Activated T-cell treated with anti-CD3 and anti-CD28 coated beads, Interleukin-2, amount 50 U/mL, for 24 hours (primary cell): ENCODE data around the gene DCAF15.
A peak's percentile ranks its signal among the peaks of the same experiment; 100 is the strongest.

ENCODE experiments used
- DNase-seq: peaks from one replicate; pipeline ENCODE4 v3.0.0-alpha.2; 2020
- H3K27ac Mint-ChIP-seq: 2 replicates; pipeline ENCODE4 v1.8.0; 2020; ENCODE audit warnings: mild to moderate bottlenecking, mixed read lengths
- H3K27me3 Mint-ChIP-seq: 2 replicates; pipeline ENCODE4 v1.8.0; 2020; ENCODE audit warnings: mixed read lengths
- H3K36me3 Mint-ChIP-seq: 2 replicates; pipeline ENCODE4 v1.8.0; 2020; ENCODE audit warnings: low read depth, mixed read lengths
- H3K4me1 Mint-ChIP-seq: 2 replicates; pipeline ENCODE4 v1.8.0; 2020; ENCODE audit warnings: low read depth, mixed read lengths
- H3K4me3 Mint-ChIP-seq: 2 replicates; pipeline ENCODE4 v1.8.0; 2020; ENCODE audit warnings: mild to moderate bottlenecking, moderate library complexity, mixed read lengths
- H3K9me3 Mint-ChIP-seq: 2 replicates; pipeline ENCODE4 v1.8.0; 2020; ENCODE audit warnings: mixed read lengths

DCAF15 gene, protein sequence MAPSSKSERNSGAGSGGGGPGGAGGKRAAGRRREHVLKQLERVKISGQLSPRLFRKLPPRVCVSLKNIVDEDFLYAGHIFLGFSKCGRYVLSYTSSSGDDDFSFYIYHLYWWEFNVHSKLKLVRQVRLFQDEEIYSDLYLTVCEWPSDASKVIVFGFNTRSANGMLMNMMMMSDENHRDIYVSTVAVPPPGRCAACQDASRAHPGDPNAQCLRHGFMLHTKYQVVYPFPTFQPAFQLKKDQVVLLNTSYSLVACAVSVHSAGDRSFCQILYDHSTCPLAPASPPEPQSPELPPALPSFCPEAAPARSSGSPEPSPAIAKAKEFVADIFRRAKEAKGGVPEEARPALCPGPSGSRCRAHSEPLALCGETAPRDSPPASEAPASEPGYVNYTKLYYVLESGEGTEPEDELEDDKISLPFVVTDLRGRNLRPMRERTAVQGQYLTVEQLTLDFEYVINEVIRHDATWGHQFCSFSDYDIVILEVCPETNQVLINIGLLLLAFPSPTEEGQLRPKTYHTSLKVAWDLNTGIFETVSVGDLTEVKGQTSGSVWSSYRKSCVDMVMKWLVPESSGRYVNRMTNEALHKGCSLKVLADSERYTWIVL

DNA sequence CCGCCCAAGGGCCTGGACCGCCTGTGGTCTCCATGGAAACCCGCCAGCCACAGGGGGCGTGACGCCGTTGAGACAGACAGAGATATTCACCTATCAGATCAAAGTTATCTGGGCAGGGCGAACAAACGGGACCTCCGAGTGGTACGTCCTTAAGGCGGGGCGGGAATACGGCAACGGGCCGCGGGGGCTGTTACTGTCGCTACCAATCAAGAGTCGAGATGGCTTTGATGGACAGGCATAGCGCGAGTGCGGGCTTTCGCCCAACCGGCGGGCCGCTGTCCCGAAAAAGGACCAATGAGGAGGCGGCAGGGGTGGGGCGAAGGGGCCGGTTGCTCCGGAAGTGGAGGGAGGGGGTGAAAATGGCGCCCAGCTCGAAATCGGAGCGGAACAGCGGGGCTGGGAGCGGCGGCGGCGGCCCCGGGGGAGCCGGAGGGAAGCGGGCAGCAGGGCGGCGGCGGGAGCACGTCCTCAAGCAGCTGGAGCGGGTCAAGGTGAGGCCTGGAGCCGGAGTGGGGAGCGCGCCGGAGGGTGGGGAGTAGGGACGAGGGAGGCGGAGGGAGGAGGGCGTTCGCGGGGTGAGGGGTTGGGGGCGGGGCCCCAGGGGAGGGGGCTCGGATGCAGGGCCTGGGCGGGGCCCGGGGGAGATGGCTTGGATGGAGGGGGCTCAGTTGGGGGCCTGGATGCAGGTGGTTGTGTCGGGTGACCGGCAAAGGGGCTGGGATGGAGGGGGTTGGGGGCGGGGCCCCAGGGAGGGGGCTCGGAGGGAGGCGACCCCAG, at the start of gene DCAF15:
DCAF15 (plus strand) TSS at position 356 of the 777 bp plus-strand sequence; CDS start at position 360, 4 bp downstream.
- Mint-ChIP-seq H3K4me3 (peak within 1 kb of the TSS; percentile 94), H3K27ac (peak within 1 kb of the TSS; percentile 94), H3K27me3 (no peaks in the 10 kb centered on the region), H3K4me1 (peaks cover 22% of the 10 kb centered on the region), H3K9me3 (no peaks in the 10 kb centered on the region), H3K36me3 (peaks cover 37% of the 10 kb centered on the region)
- DNase-seq: peak; percentile 96

DNA sequence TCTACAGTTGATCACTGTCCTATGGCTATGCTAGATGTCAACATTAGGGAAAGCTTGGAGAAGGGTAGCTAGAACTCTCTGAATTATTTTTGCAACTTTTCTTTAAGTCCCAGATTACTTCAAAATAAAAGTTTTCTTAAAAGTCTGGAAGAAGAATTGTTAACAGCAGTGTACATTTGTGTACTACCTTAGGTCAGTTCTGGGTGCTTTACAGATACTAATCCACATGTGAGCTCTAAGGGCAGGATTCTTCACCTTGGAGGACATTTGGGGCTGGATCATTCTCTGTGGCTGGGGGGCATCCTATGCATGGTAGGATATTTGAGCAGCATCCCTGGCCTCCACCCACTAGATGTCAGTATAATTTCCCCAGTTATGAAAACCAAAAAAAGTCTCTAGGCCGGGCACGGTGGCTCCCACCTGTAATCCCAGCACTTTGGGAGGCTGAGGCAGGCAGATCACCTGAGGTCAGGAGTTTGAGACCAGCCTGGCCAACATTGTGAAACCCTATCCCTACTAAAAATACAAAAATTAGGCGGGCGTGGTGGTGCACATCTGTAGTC, 49.2 kb upstream of the DCAF15 start:
- H3K36me3 Mint-ChIP-seq: peaks cover 3% of the 10 kb centered on the region
- DNase-seq: peak; percentile 49
- no peaks in the 10 kb centered on the region for H3K27me3 Mint-ChIP-seq
- H3K4me3 Mint-ChIP-seq: no peak overlapping the region
- H3K27ac Mint-ChIP-seq: peak overlapping the region; percentile 22
- peaks cover 3% of the 10 kb centered on the region for H3K9me3 Mint-ChIP-seq
- peaks cover 23% of the 10 kb centered on the region for H3K4me1 Mint-ChIP-seq

DNA sequence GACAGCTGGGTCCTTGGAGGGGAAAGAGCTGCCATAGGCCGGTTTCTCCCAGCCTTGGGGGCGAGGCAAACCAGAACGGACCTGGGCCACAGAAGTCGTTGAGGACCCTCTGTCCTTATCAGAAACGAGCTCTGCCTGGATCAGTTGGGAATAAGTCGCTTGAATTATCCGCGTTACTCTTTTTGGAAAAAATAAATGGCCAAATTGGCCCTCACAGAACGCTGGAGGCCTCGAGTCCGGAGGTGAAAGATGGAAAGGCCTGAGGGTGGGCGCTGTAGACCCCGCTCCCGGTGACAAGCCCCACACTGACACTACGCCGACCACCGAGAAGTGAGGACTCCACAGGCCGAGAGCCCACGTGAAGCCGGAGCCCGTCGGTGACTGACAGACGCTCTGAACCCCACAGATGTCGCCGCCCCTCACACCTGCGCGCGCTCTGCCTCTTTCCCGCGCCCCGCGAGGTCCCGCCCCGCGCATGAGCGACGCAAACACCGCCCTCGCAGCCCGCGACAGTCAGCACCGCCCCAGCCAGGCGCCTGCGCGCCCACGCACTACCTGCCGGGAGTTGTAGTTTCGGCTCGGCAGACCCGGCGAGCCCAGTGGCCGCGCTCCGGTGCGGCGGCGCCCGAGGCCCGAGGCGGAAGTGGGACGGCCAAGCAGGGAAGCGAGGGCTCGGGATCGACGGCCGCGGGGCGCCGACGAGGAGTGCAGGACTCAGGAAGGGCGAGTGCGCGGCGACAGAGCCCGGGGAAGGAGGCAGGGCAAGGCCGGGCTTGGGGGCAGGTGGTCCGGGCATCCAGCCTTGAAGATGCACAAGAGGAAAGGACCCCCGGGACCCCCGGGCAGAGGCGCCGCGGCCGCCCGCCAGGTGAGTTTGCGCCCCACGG, 46.4 kb upstream of the DCAF15 start, which contains the start of the genes BRME1 and CC2D1A:
BRME1 (minus strand) TSS at position 484 of the 887 bp plus-strand sequence. CDS start 1,225 bp downstream, outside the sequence.
CC2D1A (plus strand) TSS at position 568 of the 887 bp plus-strand sequence; CDS start at position 809, 241 bp downstream.
- Mint-ChIP-seq H3K27ac (peak within 1 kb of the TSS; percentile 91), H3K27me3 (no peaks in the 10 kb centered on the region), H3K4me1 (peaks cover 23% of the 10 kb centered on the region), H3K9me3 (peaks cover 3% of the 10 kb centered on the region), H3K36me3 (peaks cover 14% of the 10 kb centered on the region), H3K4me3 (peak within 1 kb of the TSS; percentile 84)
- DNase-seq: peak; percentile 97

DNA sequence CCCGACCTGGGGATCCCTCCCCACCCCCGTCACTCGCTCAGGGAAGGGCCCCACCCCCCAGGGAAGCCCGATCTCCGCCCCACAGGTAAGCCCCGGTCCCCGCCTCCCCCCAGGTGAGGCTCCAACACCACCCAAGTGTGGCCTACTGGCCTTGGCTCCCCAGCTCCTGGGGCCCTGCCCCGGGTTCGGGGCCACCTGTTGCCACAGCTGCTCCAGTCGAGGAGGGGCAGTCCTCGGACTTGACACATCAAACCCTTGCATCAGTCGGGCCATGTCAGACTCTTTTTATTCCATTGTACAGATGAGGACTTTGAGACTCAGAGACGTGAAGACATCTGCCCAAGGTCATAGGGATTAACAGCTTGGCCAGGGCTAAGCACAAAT, 45.8 kb upstream of the DCAF15 start:
- Mint-ChIP-seq H3K4me1 (peaks cover 23% of the 10 kb centered on the region), H3K27ac (peak overlapping the region; percentile 76), H3K4me3 (peak overlapping the region; percentile 84), H3K9me3 (peaks cover 3% of the 10 kb centered on the region), H3K27me3 (no peaks in the 10 kb centered on the region), H3K36me3 (peaks cover 20% of the 10 kb centered on the region)
- no peak for DNase-seq

DNA sequence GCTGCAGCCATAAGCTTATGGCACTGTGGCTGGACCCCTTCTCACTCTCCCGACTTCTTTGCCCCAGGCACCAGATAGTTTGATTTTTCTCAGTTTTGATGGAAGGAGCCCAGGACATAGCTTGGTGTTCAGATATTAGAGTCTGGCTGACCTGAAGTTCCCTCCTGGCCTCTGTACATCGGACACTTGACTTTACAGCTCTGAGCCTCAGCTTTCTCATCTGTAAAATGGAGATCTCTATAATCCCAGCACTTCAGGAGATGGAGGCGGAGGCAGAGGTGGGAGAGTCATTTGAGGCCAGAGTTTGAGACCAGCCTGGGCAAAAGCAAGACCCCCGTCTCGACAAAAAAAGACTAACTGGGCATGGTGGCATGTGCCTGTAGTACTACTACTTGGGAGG, 45.4 kb upstream of the DCAF15 start:
- Mint-ChIP-seq H3K27me3 (no peaks in the 10 kb centered on the region), H3K4me1 (peaks cover 23% of the 10 kb centered on the region), H3K36me3 (peaks cover 22% of the 10 kb centered on the region), H3K4me3 (peak overlapping the region; percentile 84), H3K27ac (peak overlapping the region; percentile 76), H3K9me3 (peaks cover 3% of the 10 kb centered on the region)
- no peak for DNase-seq

DNA sequence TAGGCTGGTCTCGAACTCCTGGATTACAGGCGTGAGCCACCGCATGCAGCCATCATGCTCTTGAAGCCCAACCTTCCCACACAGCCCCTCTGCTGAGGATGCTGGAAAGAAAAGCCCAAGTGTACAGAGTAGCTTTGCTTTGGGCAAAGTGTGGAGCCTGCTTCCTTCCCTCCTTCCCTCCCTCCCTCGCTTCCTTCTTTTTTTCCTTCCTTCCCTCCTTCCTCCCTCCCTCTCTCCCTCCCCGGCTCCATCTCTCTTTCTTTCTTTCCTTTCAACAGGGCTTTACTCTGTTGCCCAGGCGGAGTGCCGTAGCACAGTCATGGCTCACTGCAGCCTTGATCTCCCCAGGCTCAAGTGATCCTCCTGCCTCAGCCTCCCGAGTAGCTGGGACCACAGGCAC, 43.6 kb upstream of the DCAF15 start:
- Mint-ChIP-seq H3K36me3 (peaks cover 38% of the 10 kb centered on the region), H3K4me1 (peaks cover 19% of the 10 kb centered on the region), H3K4me3 (no peak overlapping the region), H3K27ac (no peak overlapping the region), H3K27me3 (no peaks in the 10 kb centered on the region), H3K9me3 (peaks cover 3% of the 10 kb centered on the region)
- no peak for DNase-seq

DNA sequence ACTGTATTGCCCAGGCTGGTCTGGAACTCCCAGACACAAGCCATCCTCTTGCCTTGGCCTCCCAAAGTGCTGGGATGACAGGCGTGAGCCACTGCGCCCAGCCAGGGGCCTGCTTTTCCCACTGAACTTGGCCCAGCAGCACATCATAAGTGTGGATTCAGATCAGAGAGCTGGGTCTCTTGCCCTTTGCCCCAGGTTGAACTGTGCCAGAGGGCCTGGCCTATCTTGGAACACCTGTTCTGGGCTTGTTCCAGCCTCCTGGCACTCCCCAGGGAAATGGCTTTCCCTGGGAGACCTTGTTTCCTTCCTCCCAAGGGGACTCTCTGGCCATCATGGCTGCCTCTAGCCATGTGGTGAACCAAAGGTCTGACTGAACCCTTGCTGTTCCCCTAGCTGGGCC, 42.9 kb upstream of the DCAF15 start:
- Mint-ChIP-seq H3K27ac (no peak overlapping the region), H3K4me1 (peaks cover 19% of the 10 kb centered on the region), H3K36me3 (peaks cover 44% of the 10 kb centered on the region), H3K9me3 (peaks cover 3% of the 10 kb centered on the region), H3K4me3 (no peak overlapping the region), H3K27me3 (no peaks in the 10 kb centered on the region)
- DNase-seq: no peak

DNA sequence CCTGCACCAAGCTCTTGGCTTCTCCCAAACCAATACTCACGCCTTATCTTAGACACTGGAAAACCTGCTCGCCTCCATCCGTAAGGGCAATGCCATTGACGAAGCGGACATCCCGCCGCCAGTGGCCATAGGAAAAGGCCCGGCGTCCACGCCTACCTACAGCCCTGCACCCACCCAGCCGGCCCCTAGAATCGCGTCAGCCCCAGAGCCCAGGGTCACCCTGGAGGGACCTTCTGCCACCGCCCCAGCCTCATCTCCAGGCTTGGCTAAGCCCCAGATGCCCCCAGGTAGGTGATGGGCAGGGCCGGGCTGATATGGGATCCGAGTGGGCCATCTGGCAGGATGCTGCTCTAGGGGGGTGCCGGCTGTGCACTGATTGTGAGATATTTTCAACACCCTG, 39.0 kb upstream of the DCAF15 start:
- Mint-ChIP-seq H3K4me3 (no peak overlapping the region), H3K27ac (no peak overlapping the region)

DNA sequence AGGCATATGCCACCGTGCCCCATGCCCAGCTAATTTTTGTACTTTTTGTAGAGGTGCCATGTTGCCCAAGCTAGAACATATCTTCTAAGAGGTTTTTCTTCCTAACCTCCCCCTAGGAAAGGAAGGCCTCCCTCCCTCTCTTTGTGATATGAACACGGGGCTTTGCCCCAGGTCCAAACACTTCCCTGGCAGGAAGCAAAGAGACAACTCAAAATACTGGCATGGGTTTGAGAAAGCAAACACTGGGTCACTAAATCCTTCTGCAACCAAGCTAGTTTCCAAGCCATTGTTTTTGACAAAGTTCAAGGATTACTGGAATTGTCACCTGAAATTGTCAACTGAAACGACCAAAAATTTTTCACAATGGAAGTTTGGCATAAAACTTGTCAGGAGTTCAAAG, 37.5 kb upstream of the DCAF15 start:
- no peak overlapping the region for H3K4me3 Mint-ChIP-seq
- no peaks in the 10 kb centered on the region for H3K9me3 Mint-ChIP-seq
- peaks cover 85% of the 10 kb centered on the region for H3K36me3 Mint-ChIP-seq
- H3K27me3 Mint-ChIP-seq: no peaks in the 10 kb centered on the region
- no peak overlapping the region for H3K27ac Mint-ChIP-seq
- no peak for DNase-seq
- H3K4me1 Mint-ChIP-seq: no peaks in the 10 kb centered on the region

More for the DNA sequence above, 39.0 kb upstream of the DCAF15 start:
- Mint-ChIP-seq H3K4me1 (no peaks in the 10 kb centered on the region), H3K27me3 (no peaks in the 10 kb centered on the region), H3K9me3 (no peaks in the 10 kb centered on the region), H3K36me3 (peaks cover 77% of the 10 kb centered on the region)
- no peak for DNase-seq

DNA sequence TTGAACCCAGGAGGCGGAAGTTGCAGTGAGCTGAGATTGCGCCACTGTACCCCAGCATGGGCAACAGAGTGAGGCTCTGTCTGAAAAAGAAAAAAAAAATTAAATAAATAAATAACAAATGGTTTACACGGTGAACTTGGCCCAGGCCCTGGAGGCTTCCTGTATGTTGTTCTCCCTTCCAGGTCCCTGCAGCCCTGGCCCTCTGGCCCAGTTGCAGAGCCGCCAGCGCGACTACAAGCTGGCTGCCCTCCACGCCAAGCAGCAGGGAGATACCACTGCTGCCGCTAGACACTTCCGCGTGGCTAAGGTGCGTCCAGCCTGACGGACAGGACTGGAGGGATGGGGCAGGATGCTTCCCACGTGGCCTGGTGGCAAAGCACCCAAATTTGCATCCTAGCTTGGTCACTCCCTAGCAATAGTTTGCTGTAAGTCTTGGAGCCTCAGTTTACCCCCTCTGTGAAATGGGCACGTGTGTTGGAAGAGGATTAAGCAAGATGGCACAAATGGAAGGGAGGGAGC, 34.4 kb upstream of the DCAF15 start:
- H3K36me3 Mint-ChIP-seq: peaks cover 91% of the 10 kb centered on the region
- no peak overlapping the region for H3K27ac Mint-ChIP-seq
- peaks cover 5% of the 10 kb centered on the region for H3K9me3 Mint-ChIP-seq
- H3K4me3 Mint-ChIP-seq: no peak overlapping the region
- H3K4me1 Mint-ChIP-seq: peaks cover 4% of the 10 kb centered on the region
- H3K27me3 Mint-ChIP-seq: no peaks in the 10 kb centered on the region
- no peak for DNase-seq

DNA sequence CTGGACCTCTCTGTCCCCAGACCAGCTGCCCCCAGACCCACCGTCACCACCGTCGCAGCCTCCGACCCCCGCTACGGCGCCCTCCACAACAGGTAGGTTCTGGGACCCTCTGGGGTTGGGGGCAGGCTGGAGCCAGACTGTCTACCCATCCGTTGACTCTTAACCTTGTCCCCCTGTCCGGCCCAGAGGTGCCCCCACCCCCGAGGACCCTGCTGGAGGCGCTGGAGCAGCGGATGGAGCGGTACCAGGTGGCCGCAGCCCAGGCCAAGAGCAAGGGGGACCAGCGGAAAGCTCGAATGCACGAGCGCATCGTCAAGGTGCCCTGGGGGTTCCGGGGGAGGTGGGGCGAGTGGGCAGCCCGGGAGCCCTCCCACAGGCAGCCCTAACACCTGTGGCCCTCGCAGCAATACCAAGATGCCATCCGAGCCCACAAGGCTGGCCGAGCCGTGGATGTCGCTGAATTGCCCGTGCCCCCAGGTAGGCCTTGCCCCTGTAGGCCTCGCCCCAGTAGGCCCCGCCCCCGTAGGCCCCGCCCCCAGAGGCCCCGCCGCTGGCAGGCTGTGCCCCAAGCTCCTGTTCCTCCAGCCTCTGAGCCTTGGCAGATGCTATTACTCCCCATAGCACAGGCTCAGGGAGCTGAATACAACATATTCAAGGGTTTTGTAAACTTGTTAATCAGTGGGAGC, 33.4 kb upstream of the DCAF15 start:
- peaks cover 91% of the 10 kb centered on the region for H3K36me3 Mint-ChIP-seq
- DNase-seq: no peak
- no peaks in the 10 kb centered on the region for H3K27me3 Mint-ChIP-seq

DNA sequence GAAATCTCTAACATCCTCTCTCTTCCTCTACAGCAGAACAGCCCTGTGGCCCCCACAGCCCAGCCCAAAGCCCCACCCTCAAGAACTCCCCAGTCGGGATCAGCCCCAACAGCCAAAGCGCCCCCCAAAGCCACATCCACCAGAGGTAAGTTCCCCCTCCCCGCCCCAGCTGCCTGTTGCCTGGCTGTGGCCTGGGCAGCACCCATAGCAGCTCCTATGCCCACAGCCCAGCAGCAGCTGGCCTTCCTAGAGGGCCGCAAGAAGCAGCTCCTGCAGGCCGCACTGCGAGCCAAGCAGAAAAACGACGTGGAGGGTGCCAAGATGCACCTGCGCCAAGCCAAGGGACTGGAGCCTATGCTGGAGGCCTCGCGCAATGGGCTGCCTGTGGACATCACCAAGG, 31.8 kb upstream of the DCAF15 start:
- H3K27me3 Mint-ChIP-seq: no peaks in the 10 kb centered on the region
- no peak for DNase-seq
- H3K4me3 Mint-ChIP-seq: no peak overlapping the region
- H3K27ac Mint-ChIP-seq: no peak overlapping the region
- H3K9me3 Mint-ChIP-seq: peaks cover 5% of the 10 kb centered on the region
- peaks cover 4% of the 10 kb centered on the region for H3K4me1 Mint-ChIP-seq
- peaks cover 93% of the 10 kb centered on the region for H3K36me3 Mint-ChIP-seq

More for the DNA sequence above, 33.4 kb upstream of the DCAF15 start:
- peaks cover 5% of the 10 kb centered on the region for H3K9me3 Mint-ChIP-seq
- H3K27ac Mint-ChIP-seq: no peak overlapping the region
- H3K4me3 Mint-ChIP-seq: no peak overlapping the region
- peaks cover 4% of the 10 kb centered on the region for H3K4me1 Mint-ChIP-seq
